Neural cell (in vitro differentiated cells): ENCODE results near the gene EGR4. TPM values are rescaled to one million over a fixed set of nuclear protein-coding genes. Genes with fewer than 3 reads are reported as not detected.

Source experiments
- H2AFZ ChIP-seq: fragments of 200-600, 300-800 bp; sonication (generic), shearing (Covaris generic); 2 replicates; pipeline ENCODE4 v1.6.0; 2014; ENCODE audit warnings: low read depth, mild to moderate bottlenecking, antibody characterized with exemption, low read length, moderate library complexity
- H3F3A ChIP-seq: fragments of 200-600 bp; shearing (Covaris generic); 2 replicates; pipeline ENCODE4 v1.6.1; 2016; ENCODE audit warnings: mild to moderate bottlenecking, moderate library complexity, mixed read lengths, antibody characterized with exemption, low read length; ENCODE audit not compliant: insufficient read depth, poor library complexity, severe bottlenecking
- H3K27ac ChIP-seq: fragments of 200-600, 300-800 bp; sonication (generic), shearing (Covaris generic); 2 replicates; pipeline ENCODE4 v1.5.1; 2014; ENCODE audit warnings: mild to moderate bottlenecking, low read length, moderate library complexity
- H3K27me3 ChIP-seq: fragments of 300-800, 200-600 bp; sonication (generic), shearing (Covaris generic); 2 replicates; pipeline ENCODE4 v1.6.0; 2014; ENCODE audit warnings: mild to moderate bottlenecking, low read depth, low read length, moderate library complexity; ENCODE audit not compliant: insufficient read depth
- H3K36me3 ChIP-seq: fragments of 300-800, 200-600 bp; sonication (generic), shearing (Covaris generic); 2 replicates; pipeline ENCODE4 v1.5.1; 2014; ENCODE audit warnings: mild to moderate bottlenecking, antibody characterized with exemption, low read length, moderate library complexity; ENCODE audit not compliant: insufficient read depth
- H3K4me2 ChIP-seq: fragments of 300-800, 200-600 bp; sonication (generic), shearing (Covaris generic); 2 replicates; pipeline ENCODE4 v1.6.0; 2014; ENCODE audit warnings: mild to moderate bottlenecking, low read length
- H3K4me3 ChIP-seq: fragments of 300-800, 200-600 bp; sonication (generic), shearing (Covaris generic); 2 replicates; pipeline ENCODE4 v1.5.1; 2014; ENCODE audit warnings: mild to moderate bottlenecking, low read length, moderate library complexity
- H3K79me2 ChIP-seq: fragments of 200-600 bp; shearing (Covaris generic); replicated peaks from 2 replicates; pipeline ENCODE4 v1.6.0; 2014; ENCODE audit warnings: mild to moderate bottlenecking, low read length, moderate library complexity; ENCODE audit not compliant: insufficient read depth
- H3K9ac ChIP-seq: fragments of 300-800, 200-600 bp; sonication (generic), shearing (Covaris generic); 2 replicates; pipeline ENCODE4 v1.6.1; 2016; ENCODE audit warnings: mild to moderate bottlenecking, low read length, mixed read lengths
- H3K9me2 ChIP-seq: fragments of 200-600 bp; shearing (Covaris generic); 2 replicates; pipeline ENCODE4 v1.6.1; 2016; ENCODE audit warnings: mild to moderate bottlenecking, low read length, mixed read lengths; ENCODE audit not compliant: insufficient read depth
- H3K9me3 ChIP-seq: fragments of 200-600, 300-800 bp; sonication (generic), shearing (Covaris generic); 2 replicates; pipeline ENCODE4 v1.6.1; 2016; ENCODE audit warnings: mild to moderate bottlenecking, mixed run types, low read length, moderate library complexity, mixed read lengths
- H4K20me1 ChIP-seq: fragments of 200-600 bp; shearing (Covaris generic); 2 replicates; pipeline ENCODE4 v1.6.1; 2016; ENCODE audit warnings: mild to moderate bottlenecking, mixed run types; ENCODE audit not compliant: insufficient read depth
- EP300 ChIP-seq: fragments of 450-650 bp; conservative IDR thresholded peaks from 2 replicates; pipeline ENCODE4 v1.6.1; 2014; ENCODE audit warnings: antibody characterized with exemption, mild to moderate bottlenecking, moderate library complexity; ENCODE audit not compliant: poor library complexity, severe bottlenecking
- EZH2 ChIP-seq: fragments of 200-600, 300-800 bp; shearing (Covaris generic), sonication (generic); IDR thresholded peaks from 2 replicates; pipeline ENCODE4 v1.6.1; 2014; ENCODE audit warnings: antibody characterized with exemption, low read length, borderline replicate concordance, mild to moderate bottlenecking; ENCODE audit not compliant: insufficient read depth, poor library complexity, severe bottlenecking
- MXI1 ChIP-seq: fragments of 450-650 bp; conservative IDR thresholded peaks from 2 replicates; pipeline ENCODE4 v1.6.1; 2014; ENCODE audit warnings: antibody characterized with exemption, mild to moderate bottlenecking; ENCODE audit not compliant: poor library complexity, severe bottlenecking
- POLR2AphosphoS5 ChIP-seq: IDR thresholded peaks from 2 replicates; pipeline ENCODE4 v1.6.1; 2012
- RAD21 ChIP-seq: fragments of 450-650 bp; conservative IDR thresholded peaks from 2 replicates; pipeline ENCODE4 v1.6.1; 2014; ENCODE audit warnings: antibody characterized with exemption, mild to moderate bottlenecking, moderate library complexity
- SMC3 ChIP-seq: fragments of 450-650 bp; conservative IDR thresholded peaks from 2 replicates; pipeline ENCODE4 v1.6.1; 2014; ENCODE audit warnings: antibody characterized with exemption, mild to moderate bottlenecking, moderate library complexity; ENCODE audit not compliant: poor library complexity
- TAF1 ChIP-seq: IDR thresholded peaks from 2 replicates; pipeline ENCODE4 v1.6.1; 2012; ENCODE audit warnings: low read depth
- polyA plus RNA-seq: library from polyadenylated mRNA; depleted of rRNA; stranded (reverse); fragments of >200 nt; gene quantifications from 2 replicates; pipeline ENCODE4 v1.2.3, GENCODE V29; 2014
- TF ChIP-seq, protein P1 (sequence below): IDR thresholded peaks from 2 replicates; pipeline ENCODE4 v1.6.1; 2012; ENCODE audit warnings: borderline replicate concordance
- TF ChIP-seq, protein P2 (sequence below): fragments of 450-650 bp; IDR thresholded peaks from 2 replicates; pipeline ENCODE4 v1.5.1; 2014; ENCODE audit warnings: antibody characterized with exemption, mild to moderate bottlenecking, moderate library complexity; ENCODE audit not compliant: poor library complexity, severe bottlenecking

EGR4 gene
- polyA plus RNA-seq, 1 donor from 2014 or later, result not detected

DNA sequence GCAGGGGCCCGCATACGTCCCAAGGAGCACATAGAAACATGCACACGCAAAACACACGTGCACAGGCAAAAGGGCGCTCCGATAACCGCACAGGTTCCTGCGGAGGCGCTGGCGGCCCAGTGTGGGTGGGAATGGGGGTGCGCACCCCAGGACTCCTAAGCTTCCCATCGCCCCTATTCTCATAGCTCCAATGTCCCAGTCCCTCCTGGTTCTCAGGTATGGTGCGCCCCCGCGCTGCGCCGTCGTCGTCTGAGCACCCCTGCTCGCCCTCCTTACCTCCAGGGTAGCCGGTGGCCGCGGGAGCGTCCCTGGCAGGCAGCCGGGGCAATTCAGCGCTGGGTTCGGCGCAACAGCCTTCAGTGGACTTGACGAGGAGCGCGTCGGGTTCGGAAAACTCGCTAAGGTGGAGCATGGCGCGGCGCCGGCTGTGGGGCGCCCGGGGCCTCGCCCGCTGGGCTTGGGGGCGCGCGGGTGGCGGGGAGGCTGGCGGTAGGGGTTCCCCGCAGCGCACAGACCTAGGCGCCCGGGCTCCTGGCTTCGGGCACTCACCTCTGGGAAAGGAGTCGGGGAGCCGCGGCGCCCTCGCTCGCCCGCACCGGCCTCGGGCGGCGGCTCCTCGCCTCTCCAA lies 328 bp downstream of the EGR4 start:
- TF ChIP-seq TAF1, result no peak
- TF ChIP-seq MXI1, result no peak
- TF ChIP-seq, protein P1, sequence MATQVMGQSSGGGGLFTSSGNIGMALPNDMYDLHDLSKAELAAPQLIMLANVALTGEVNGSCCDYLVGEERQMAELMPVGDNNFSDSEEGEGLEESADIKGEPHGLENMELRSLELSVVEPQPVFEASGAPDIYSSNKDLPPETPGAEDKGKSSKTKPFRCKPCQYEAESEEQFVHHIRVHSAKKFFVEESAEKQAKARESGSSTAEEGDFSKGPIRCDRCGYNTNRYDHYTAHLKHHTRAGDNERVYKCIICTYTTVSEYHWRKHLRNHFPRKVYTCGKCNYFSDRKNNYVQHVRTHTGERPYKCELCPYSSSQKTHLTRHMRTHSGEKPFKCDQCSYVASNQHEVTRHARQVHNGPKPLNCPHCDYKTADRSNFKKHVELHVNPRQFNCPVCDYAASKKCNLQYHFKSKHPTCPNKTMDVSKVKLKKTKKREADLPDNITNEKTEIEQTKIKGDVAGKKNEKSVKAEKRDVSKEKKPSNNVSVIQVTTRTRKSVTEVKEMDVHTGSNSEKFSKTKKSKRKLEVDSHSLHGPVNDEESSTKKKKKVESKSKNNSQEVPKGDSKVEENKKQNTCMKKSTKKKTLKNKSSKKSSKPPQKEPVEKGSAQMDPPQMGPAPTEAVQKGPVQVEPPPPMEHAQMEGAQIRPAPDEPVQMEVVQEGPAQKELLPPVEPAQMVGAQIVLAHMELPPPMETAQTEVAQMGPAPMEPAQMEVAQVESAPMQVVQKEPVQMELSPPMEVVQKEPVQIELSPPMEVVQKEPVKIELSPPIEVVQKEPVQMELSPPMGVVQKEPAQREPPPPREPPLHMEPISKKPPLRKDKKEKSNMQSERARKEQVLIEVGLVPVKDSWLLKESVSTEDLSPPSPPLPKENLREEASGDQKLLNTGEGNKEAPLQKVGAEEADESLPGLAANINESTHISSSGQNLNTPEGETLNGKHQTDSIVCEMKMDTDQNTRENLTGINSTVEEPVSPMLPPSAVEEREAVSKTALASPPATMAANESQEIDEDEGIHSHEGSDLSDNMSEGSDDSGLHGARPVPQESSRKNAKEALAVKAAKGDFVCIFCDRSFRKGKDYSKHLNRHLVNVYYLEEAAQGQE, result no peak
- TF ChIP-seq EZH2, result no peak
- TF ChIP-seq, protein P2, sequence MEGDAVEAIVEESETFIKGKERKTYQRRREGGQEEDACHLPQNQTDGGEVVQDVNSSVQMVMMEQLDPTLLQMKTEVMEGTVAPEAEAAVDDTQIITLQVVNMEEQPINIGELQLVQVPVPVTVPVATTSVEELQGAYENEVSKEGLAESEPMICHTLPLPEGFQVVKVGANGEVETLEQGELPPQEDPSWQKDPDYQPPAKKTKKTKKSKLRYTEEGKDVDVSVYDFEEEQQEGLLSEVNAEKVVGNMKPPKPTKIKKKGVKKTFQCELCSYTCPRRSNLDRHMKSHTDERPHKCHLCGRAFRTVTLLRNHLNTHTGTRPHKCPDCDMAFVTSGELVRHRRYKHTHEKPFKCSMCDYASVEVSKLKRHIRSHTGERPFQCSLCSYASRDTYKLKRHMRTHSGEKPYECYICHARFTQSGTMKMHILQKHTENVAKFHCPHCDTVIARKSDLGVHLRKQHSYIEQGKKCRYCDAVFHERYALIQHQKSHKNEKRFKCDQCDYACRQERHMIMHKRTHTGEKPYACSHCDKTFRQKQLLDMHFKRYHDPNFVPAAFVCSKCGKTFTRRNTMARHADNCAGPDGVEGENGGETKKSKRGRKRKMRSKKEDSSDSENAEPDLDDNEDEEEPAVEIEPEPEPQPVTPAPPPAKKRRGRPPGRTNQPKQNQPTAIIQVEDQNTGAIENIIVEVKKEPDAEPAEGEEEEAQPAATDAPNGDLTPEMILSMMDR, result peak; percentile 16
- peak; percentile 19 for TF ChIP-seq POLR2AphosphoS5
- no peak for TF ChIP-seq SMC3
- TF ChIP-seq EP300, result no peak
- TF ChIP-seq RAD21, result no peak

DNA sequence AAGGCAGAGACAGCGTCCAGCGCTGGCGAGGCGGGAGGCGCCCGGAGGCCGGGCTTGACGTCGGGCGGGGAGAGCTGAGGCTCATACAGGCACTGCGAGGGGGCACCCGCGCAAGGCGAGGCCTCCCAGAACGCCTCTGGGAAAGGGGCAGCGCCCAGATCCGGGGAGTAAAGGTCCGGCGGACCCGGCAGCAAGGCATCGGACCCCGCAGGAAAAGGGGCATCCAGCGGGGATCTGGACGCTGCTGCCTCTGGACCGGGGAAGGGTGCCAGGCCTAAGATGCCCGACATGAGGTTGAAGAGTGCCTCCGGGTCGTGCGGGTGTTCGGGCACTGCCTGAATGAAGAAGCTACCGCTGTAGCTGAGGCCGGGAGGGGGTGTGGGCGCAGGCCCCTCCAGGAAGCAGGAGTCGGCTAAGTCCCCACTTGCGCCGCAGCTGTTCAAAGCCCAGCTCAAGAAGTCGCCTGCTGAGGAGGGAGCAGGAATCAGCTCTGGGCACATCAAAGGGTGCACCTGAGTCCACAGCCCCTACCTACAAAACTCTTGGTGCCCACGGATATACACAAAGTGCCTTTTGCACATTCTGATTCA lies 937 bp downstream of the EGR4 start:
- H3K79me2 ChIP-seq, result no peaks in the 10 kb centered on the region
- H3K4me3 ChIP-seq, result peak overlapping the region; percentile 72
- H3K4me2 ChIP-seq, result no peak overlapping the region
- no peaks in the 10 kb centered on the region for H3K36me3 ChIP-seq
- H4K20me1 ChIP-seq, result no peaks in the 10 kb centered on the region
- peaks cover 85% of the 10 kb centered on the region for H3K27me3 ChIP-seq
- H2AFZ ChIP-seq, result no peak overlapping the region
- TF ChIP-seq TAF1 (no peak), EZH2 (no peak), POLR2AphosphoS5 (no peak), MXI1 (no peak), EP300 (no peak), SMC3 (no peak)
- TF ChIP-seq, protein P1, result no peak
- TF ChIP-seq, protein P2, result no peak
- H3K9me3 ChIP-seq, result no peaks in the 10 kb centered on the region
- H3F3A ChIP-seq, result peaks cover 5% of the 10 kb centered on the region
- peak overlapping the region; percentile 65 for H3K9ac ChIP-seq
- H3K9me2 ChIP-seq, result no peaks in the 10 kb centered on the region
- no peak overlapping the region for H3K27ac ChIP-seq

More for the DNA sequence above, 328 bp downstream of the EGR4 start:
- Histone ChIP-seq H2AFZ (no peak overlapping the region), H3K9ac (peak overlapping the region; percentile 65), H4K20me1 (no peaks in the 10 kb centered on the region), H3K9me2 (no peaks in the 10 kb centered on the region), H3K4me2 (no peak overlapping the region), H3K27me3 (peaks cover 79% of the 10 kb centered on the region), H3K79me2 (no peaks in the 10 kb centered on the region), H3K4me3 (peak overlapping the region; percentile 72), H3F3A (peaks cover 8% of the 10 kb centered on the region), H3K27ac (no peak overlapping the region), H3K36me3 (no peaks in the 10 kb centered on the region), H3K9me3 (no peaks in the 10 kb centered on the region)
